Measurements from ENCODE around the gene ELL2. TPM values are rescaled to one million over a fixed set of nuclear protein-coding genes. Genes with fewer than 3 reads are reported as not detected.

ELL2 gene
- total and polyA plus RNA-seq, 2 donors from 2014 or later, result 10.1 to 37.2 TPM

DNA sequence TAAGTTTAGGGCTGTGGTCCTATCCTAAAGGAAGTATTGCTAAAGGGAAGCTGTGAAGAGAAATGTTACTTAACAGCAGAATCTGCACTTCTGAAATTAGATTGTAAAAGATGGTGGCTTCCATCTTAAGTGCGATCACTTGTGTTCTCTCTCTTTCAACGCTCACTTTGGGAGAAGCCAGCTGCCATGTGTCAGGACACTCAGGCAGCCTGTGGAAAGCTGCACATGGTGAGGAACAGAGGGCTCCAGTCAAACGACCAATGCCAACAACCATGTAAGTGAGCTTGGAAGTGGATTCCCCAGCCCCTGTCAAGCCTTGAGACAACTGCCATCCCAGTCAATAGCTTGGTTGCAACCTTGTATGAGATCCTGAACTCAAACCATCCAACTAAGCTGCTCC lies 87.4 kb downstream of the ELL2 start:
- TF ChIP-seq, protein P1, sequence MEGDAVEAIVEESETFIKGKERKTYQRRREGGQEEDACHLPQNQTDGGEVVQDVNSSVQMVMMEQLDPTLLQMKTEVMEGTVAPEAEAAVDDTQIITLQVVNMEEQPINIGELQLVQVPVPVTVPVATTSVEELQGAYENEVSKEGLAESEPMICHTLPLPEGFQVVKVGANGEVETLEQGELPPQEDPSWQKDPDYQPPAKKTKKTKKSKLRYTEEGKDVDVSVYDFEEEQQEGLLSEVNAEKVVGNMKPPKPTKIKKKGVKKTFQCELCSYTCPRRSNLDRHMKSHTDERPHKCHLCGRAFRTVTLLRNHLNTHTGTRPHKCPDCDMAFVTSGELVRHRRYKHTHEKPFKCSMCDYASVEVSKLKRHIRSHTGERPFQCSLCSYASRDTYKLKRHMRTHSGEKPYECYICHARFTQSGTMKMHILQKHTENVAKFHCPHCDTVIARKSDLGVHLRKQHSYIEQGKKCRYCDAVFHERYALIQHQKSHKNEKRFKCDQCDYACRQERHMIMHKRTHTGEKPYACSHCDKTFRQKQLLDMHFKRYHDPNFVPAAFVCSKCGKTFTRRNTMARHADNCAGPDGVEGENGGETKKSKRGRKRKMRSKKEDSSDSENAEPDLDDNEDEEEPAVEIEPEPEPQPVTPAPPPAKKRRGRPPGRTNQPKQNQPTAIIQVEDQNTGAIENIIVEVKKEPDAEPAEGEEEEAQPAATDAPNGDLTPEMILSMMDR (IDR thresholded peaks at IDR 0.05; ENCODE audit: borderline replicate concordance, extremely low read depth, insufficient read depth), result no peak
- H3K9me3 ChIP-seq (ENCODE audit: control insufficient read depth in 2 of 3, insufficient read depth in 1 of 3, low read length in 3 of 3), result peaks cover 0 to 5% (median 0%) of the 10 kb centered on the region in 3 donors
- FAIRE-seq, result no peak
- no peak overlapping the region for H3K4me3 ChIP-seq (ENCODE audit: low read length in 3 of 3)
- no peaks in the 10 kb centered on the region for H3K27me3 ChIP-seq (ENCODE audit: control insufficient read depth, insufficient read depth, low read length)
- no peak for DNase-seq
- no peak overlapping the region for H3K9ac ChIP-seq (ENCODE audit: low read length in 3 of 3)
- H3K36me3 ChIP-seq (ENCODE audit: control insufficient read depth in 2 of 3, insufficient read depth in 3 of 3, low read length in 3 of 3), result no peaks in the 10 kb centered on the region
- H3K4me1 ChIP-seq (ENCODE audit: control insufficient read depth in 2 of 3, insufficient read depth in 2 of 3, low read depth in 1 of 3, low read length in 3 of 3), result no peaks in the 10 kb centered on the region
- no peak overlapping the region for H3K27ac ChIP-seq (ENCODE audit: low read depth in 2 of 2, low read length in 2 of 2)
- intact Hi-C loops (cut with DNase I), result no loop called here

DNA sequence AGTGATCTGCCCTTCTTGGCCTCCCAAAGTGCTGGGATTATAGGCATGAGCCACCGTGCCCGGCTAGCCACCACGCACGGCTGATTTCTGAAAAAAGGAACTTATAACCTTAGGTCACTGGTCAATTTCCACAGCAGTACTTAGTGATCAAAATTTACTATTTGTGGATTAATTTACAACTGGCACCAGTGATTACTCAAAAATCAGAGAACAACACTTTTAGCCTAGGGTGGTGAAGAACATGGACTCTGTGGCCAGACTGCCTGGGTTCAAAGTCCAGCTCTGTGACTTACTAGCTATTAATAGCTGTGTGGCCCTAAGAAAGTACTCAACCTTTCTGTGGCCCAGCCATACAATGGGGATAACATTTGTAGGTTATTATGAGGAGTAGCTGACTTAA lies 88.3 kb downstream of the ELL2 start:
- H3K9ac ChIP-seq (ENCODE audit: low read length in 3 of 3), result no peak overlapping the region
- TF ChIP-seq, protein P1 (IDR thresholded peaks at IDR 0.05; ENCODE audit: borderline replicate concordance, extremely low read depth, insufficient read depth), result no peak
- H3K9me3 ChIP-seq (ENCODE audit: control insufficient read depth in 2 of 3, insufficient read depth in 1 of 3, low read length in 3 of 3), result peaks cover 0 to 5% (median 0%) of the 10 kb centered on the region in 3 donors
- no peaks in the 10 kb centered on the region for H3K4me1 ChIP-seq (ENCODE audit: control insufficient read depth in 2 of 3, insufficient read depth in 2 of 3, low read depth in 1 of 3, low read length in 3 of 3)
- no peak overlapping the region for H3K4me3 ChIP-seq (ENCODE audit: low read length in 3 of 3)
- intact Hi-C loops (cut with DNase I), result no loop called here
- no peaks in the 10 kb centered on the region for H3K27me3 ChIP-seq (ENCODE audit: control insufficient read depth, insufficient read depth, low read length)
- no peaks in the 10 kb centered on the region for H3K36me3 ChIP-seq (ENCODE audit: control insufficient read depth in 2 of 3, insufficient read depth in 3 of 3, low read length in 3 of 3)
- DNase-seq, result no peak
- no peak overlapping the region for H3K27ac ChIP-seq (ENCODE audit: low read depth in 2 of 2, low read length in 2 of 2)
- FAIRE-seq, result no peak

DNA sequence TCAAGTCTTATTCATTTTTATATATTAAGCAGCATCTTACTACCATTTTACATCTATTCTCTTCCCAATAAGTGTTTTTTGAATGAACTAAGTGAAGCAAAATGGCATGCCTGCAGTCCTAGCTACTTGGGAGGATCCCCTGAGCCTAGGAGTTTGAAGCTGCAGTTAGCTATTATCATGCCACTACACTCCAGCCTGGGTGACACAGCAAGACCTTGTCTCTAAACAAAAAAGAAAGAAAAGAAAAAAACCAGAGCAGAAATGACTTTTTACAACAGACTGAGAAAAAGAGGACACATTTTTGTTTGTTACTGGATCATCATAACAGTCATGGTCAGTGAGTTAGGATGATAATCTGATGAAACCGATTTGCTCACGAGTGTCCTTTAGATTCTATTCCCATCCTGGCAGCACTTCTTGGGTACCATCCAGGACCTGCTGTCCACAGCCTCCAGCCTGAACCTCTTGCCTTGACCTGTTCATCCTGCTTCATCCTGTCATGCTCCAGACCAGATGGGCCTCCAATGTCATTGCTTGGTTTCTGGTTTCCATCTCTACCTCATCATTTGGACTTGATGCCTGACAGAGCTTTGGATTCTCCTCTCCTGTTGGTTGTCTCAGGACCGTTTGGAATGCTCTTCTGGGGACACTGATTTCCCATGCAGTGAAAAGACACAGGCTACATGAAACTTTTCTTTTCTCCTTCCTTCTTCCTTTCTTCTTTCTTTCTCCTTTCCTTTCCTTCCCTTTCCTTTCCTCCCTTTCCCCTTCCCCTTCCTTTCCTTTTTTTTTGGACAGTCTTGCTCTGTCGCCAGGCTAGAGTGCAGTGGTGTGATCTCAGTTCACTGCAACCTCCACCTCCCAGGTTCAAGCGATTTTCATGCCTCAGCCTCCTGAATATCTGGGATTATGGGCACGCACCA lies 89.0 kb downstream of the ELL2 start:
- FAIRE-seq (no peak), DNase-seq (no peak)
- TF ChIP-seq, protein P1 (IDR thresholded peaks at IDR 0.05; ENCODE audit: borderline replicate concordance, extremely low read depth, insufficient read depth), result no peak
- H3K27me3 ChIP-seq (ENCODE audit: control insufficient read depth, insufficient read depth, low read length), result no peaks in the 10 kb centered on the region
- H3K9me3 ChIP-seq (ENCODE audit: control insufficient read depth in 2 of 3, insufficient read depth in 1 of 3, low read length in 3 of 3), result peaks cover 0 to 5% (median 0%) of the 10 kb centered on the region in 3 donors
- H3K27ac ChIP-seq (ENCODE audit: low read depth in 2 of 2, low read length in 2 of 2), result no peak overlapping the region
- no peaks in the 10 kb centered on the region for H3K36me3 ChIP-seq (ENCODE audit: control insufficient read depth in 2 of 3, insufficient read depth in 3 of 3, low read length in 3 of 3)
- no peak overlapping the region for H3K9ac ChIP-seq (ENCODE audit: low read length in 3 of 3)
- intact Hi-C loops (cut with DNase I), result no loop called here
- H3K4me3 ChIP-seq (ENCODE audit: low read length in 3 of 3), result no peak overlapping the region
- H3K4me1 ChIP-seq (ENCODE audit: control insufficient read depth in 2 of 3, insufficient read depth in 2 of 3, low read depth in 1 of 3, low read length in 3 of 3), result no peaks in the 10 kb centered on the region
